ENCODE measurements around the gene DHCR24. TPM values are rescaled to one million over a fixed set of nuclear protein-coding genes. Genes with fewer than 3 reads are reported as not detected.
"Not testable (repeated sequence)": the region's sequence is repeated elsewhere in the genome, so short reads cannot be mapped to it uniquely, and the experiment has no call there.

Gene DHCR24
- total RNA-seq, 1 donor from 2014 or later = 84.4 TPM

GRCh38 chr1:54888080-54888733 lies 1.2 kb upstream of the DHCR24 start:
- no peak for DNase-seq (ENCODE audit: extremely low read depth, low read depth, low spot score)

DNA sequence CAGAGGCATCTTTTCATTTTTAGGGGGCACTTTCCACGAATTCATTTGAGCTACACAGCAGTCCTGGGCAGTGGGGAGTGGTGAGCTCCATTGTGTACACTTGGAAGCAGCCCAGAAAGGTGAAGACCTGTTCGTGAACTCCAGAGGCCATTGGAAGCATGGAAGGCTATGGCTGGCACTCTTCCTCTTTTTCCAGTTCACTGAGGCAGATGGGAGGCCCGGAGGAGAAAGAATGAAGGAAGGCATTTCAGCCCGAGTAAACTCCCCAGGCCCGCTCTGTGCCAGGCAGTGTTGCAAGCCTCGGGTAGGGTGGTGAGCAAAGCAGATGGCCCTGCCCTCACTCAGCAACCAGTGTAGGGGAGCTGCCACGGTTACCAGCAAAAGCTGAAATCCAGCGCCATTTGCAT lies 673 bp upstream of the DHCR24 start:
- DNase-seq (ENCODE audit: extremely low read depth, low read depth, low spot score) = no peak

GRCh38 chr1:54885807-54886723 lies 930 bp downstream of the DHCR24 start:
- DNase-seq (ENCODE audit: extremely low read depth, low read depth, low spot score) = no peak

- no peak for DNase-seq (ENCODE audit: extremely low read depth, low read depth, low spot score)
Observed at GRCh38 chr1:54885237-54885679, 1.7 kb downstream of the DHCR24 start.

- DNase-seq (ENCODE audit: extremely low read depth, low read depth, low spot score) = no peak
Observed at GRCh38 chr1:54884768-54885167, 2.2 kb downstream of the DHCR24 start.

DNA sequence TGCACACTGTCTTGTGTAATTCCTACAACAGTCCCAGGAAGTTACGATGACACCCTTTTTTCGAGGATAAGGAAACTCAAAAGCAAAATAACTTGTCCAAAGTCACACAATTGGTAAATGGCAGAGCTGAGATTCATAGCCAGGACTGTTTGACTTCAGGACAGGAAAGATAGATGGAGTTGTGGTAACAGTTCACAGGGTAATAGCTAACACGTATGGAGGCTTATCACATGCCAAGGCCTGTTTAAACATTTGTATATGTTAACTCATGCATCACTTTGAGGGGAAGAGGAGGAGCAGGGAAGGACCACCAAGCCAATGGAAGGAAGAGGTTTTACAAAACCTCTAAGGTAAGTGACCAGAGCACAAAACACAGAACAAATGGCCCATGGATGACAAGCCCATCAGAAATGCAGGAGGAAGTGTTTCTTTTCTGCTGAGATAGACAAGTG lies 2.8 kb downstream of the DHCR24 start:
- no peak for DNase-seq (ENCODE audit: extremely low read depth, low read depth, low spot score)

DNA sequence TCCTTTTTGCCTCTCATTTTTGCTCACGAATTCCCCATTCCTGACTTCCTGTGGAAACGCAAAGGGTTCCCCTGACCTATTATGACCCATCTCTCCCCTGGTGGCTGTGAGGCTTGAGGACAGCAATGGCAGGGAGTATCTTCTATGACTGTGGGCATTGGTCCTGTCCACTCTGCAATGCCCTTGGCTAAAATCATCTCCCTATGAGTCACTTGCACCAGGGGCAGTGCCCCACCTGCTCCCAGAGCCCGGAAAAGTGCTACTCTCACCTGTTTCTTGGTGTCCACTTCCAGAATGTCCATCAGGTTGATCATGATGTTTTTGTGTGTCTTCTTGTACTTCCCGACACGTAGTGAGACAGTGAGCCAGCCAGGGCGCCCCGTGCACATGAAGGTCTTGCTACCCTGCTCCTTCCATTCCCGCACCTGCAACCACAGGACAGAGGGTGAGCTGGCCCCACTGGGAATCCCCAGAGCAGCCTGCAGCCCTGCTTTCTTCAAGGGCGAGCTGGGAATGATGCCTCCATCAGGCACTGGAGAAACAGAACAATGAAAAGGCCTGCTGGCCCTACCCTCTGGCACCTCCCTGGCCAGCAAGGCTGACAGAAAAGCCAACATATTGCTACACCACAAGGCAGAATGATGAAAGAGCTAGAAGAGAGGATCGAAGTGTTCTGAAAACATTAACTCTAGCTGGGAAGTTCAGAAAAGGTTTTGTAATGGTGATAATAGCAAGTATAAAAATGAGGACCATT lies 3.5 kb downstream of the DHCR24 start:
- DNase-seq (ENCODE audit: extremely low read depth, low read depth, low spot score) = no peak

DNA sequence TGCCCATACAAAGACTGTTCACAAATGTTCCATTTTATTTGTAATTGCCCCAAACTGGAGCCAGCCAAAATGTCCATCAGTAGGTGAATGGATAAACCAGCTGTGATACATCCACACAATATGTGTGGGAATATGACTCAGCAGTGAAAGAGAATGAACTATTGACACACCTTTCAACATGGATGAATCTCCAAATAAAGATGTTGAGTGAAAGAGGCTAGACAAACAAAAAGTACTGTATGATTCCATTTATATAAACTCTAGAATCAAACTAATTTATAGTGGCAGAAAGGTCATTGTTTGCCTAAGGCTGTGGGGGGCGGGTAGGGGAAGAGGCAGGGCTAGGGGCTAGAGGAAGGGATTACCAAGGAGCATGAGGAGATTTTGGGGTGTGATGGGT lies 4.5 kb downstream of the DHCR24 start:
- DNase-seq (ENCODE audit: extremely low read depth, low read depth, low spot score) = no peak

- DNase-seq (ENCODE audit: extremely low read depth, low read depth, low spot score) = not testable (repeated sequence)
Observed at GRCh38 chr1:54881604-54882003, 5.4 kb downstream of the DHCR24 start.

- DNase-seq (ENCODE audit: extremely low read depth, low read depth, low spot score) = no peak
Observed at GRCh38 chr1:54879872-54880271, 7.1 kb downstream of the DHCR24 start.

GRCh38 chr1:54876814-54877213 lies 10.2 kb downstream of the DHCR24 start:
- no peak for DNase-seq (ENCODE audit: extremely low read depth, low read depth, low spot score)

GRCh38 chr1:54875000-54875399 lies 12.0 kb downstream of the DHCR24 start:
- DNase-seq (ENCODE audit: extremely low read depth, low read depth, low spot score) = no peak

GRCh38 chr1:54874079-54874830 lies 12.7 kb downstream of the DHCR24 start:
- no peak for DNase-seq (ENCODE audit: extremely low read depth, low read depth, low spot score)

DNA sequence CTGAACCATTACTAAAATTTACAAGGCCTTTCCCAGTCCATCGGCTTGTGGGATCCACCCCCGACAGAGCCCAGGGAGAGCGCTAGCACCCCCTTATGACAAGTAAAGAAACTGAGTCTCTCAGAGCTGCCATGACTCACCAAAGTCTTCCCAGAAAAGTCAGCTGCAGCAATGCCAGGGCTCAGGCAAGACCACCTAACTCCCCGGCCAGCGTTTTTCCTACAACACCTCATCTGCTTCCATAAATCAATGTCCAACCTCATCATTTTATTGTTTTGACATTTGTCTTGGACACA lies 15.0 kb downstream of the DHCR24 start:
- no peak for DNase-seq (ENCODE audit: extremely low read depth, low read depth, low spot score)

DNA sequence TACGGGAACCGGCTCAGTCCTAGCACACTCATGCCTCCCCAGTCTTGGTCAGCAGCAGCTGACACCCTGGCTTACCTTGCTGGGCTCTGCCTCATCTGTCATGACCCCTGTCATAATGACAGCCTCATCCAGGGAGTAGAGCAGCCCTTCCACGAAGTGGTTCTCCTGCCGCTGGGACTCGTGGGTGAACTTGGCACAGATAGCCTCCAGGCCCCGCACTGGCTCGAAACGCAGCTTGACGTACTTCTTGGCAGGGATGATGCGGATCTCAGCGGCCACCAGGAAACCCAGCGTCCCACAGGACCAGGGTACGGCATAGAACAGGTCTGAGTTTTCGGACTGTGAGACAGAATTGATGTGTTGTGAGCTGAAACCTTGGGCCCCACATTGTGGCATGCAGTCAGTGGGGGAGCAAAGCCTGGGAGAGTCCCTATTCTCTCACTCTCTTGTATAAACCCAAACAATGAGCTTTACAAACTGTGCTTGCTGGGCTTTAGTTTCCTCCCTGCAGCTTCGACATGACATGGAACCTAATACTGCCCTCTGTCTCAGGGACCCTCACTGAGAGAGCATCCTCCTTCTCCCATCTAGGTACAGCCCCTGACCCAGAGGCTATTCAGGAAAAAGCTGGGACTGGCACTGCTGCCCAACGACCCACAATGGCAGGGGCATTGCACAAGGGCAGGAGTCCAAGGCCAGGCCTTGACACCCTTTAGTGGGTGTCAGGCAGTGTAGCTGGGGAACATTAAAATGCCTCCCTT lies 15.5 kb downstream of the DHCR24 start:
- DNase-seq (ENCODE audit: extremely low read depth, low read depth, low spot score) = no peak

DNA sequence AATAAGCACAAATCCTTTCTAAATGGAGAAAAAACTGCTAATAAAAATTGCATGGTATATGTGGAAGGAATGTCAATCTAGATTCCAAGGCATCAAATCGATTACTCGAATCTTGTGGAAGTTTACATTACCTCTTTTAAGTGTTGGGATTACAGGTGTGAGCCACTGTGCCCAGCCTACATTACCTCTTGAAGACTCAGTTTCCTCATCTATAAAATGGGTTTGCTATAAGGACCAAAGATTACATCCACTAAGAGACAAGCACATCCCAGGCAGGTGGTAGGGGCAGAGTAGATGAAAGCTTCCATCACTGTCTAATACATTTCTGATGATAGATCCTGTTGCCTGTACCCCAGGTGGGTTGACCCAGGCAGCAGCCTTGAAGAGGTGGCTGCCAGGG lies 16.1 kb downstream of the DHCR24 start:
- DNase-seq (ENCODE audit: extremely low read depth, low read depth, low spot score) = no peak

- DNase-seq (ENCODE audit: extremely low read depth, low read depth, low spot score) = no peak
Observed at GRCh38 chr1:54869173-54869851, 17.7 kb downstream of the DHCR24 start.

DNA sequence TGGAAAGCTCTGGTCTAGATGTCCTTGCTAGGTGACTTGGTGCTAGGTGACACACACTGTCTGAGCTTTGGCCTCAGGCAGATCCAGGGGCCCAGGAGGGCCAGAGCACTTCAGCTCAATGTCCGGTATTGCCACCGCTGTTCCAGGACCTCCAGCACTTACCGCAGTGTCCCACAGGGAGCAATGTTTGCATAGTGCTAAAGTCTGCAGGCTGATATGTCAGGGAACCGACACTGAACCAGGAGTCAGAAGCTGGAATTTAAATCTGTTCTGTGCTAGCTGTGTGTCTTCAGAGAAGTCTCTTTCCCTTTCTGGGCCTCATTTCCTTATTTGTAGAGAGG lies 19.3 kb downstream of the DHCR24 start:
- DNase-seq (ENCODE audit: extremely low read depth, low read depth, low spot score) = no peak
